CD4-positive, alpha-beta T cell (primary cell): ENCODE data around the gene HSD17B12. TPM values are rescaled to one million over a fixed set of nuclear protein-coding genes. Genes with fewer than 3 reads are reported as not detected.

Experiments used
- ATAC-seq: fragments of 200-7000 bp; cut with Tn5 transposase; one replicate; pipeline ENCODE4 v1.10.0; 2022; ENCODE audit warnings: mild to moderate bottlenecking; ENCODE audit not compliant: poor library complexity
- CTCF ChIA-PET: fragments of 350-600 bp; sonication (Branson Sonifier 250); formaldehyde crosslinking; loops from one replicate; lab custom pipeline; 2021; ENCODE audit warnings: antibody characterized with exemption, inconsistent platforms; lab: Charles Lee
- POLR2A ChIA-PET: fragments of 350-600 bp; sonication (Branson Sonifier 250); formaldehyde crosslinking; loops from one replicate; lab custom pipeline; 2021; ENCODE audit warnings: antibody characterized with exemption, inconsistent platforms; lab: Charles Lee
- DNase-seq, 14 experiments: peaks; one replicate each; pipeline ENCODE4 v3.0.0-alpha.2; 2013 to 2020; ENCODE audit warnings: mixed read lengths in 2 of 14
- H3K27ac ChIP-seq, 2 donors: one replicate each; pipeline versions ENCODE4 v1.5.1 to v1.7.0; 2013; ENCODE audit warnings: low read length in 2 of 2, low read depth in 1 of 2, mild to moderate bottlenecking in 1 of 2
- H3K27me3 ChIP-seq, 2 experiments: 1 replicate in 1 of 2; 2 replicates in 1 of 2; pipeline versions ENCODE4 v1.6.1 to v1.7.0; 2013; ENCODE audit warnings: low read length in 2 of 2, control low read depth in 1 of 2, mild to moderate bottlenecking in 1 of 2, moderate library complexity in 1 of 2; ENCODE audit not compliant: insufficient read depth in 2 of 2, control insufficient read depth in 1 of 2
- H3K36me3 ChIP-seq: one replicate; pipeline ENCODE4 v1.6.1; 2013; ENCODE audit warnings: low read length, control low read depth; ENCODE audit not compliant: insufficient read depth
- H3K4me1 ChIP-seq: one replicate; pipeline ENCODE4 v1.6.1; 2013; ENCODE audit warnings: low read length, control low read depth; ENCODE audit not compliant: insufficient read depth
- H3K4me3 ChIP-seq: one replicate; pipeline ENCODE4 v1.5.1; 2013; ENCODE audit warnings: mild to moderate bottlenecking, low read length, moderate library complexity
- H3K9me3 ChIP-seq, 2 experiments: 1 replicate in 1 of 2; 2 replicates in 1 of 2; pipeline versions ENCODE4 v1.6.1 to v1.7.0; 2013; ENCODE audit warnings: low read length in 2 of 2, mild to moderate bottlenecking in 2 of 2, control low read depth in 1 of 2, moderate library complexity in 1 of 2; ENCODE audit not compliant: control insufficient read depth in 1 of 2, insufficient read depth in 1 of 2
- H3K27ac Mint-ChIP-seq: one replicate; pipeline ENCODE4 v1.8.0; 2020; ENCODE audit warnings: mixed read lengths
- H3K27me3 Mint-ChIP-seq: one replicate; pipeline ENCODE4 v1.8.0; 2021; ENCODE audit warnings: mixed read lengths
- H3K36me3 Mint-ChIP-seq: one replicate; pipeline ENCODE4 v1.8.0; 2021; ENCODE audit warnings: low read depth, mixed read lengths
- H3K4me1 Mint-ChIP-seq: one replicate; pipeline ENCODE4 v1.8.0; 2021; ENCODE audit warnings: low read depth, mixed read lengths
- H3K4me3 Mint-ChIP-seq: one replicate; pipeline ENCODE4 v1.8.0; 2020; ENCODE audit warnings: mild to moderate bottlenecking, mixed read lengths
- H3K9me3 Mint-ChIP-seq: one replicate; pipeline ENCODE4 v1.8.0; 2020; ENCODE audit warnings: mixed read lengths
- CTCF ChIP-seq: fragments of 200-600 bp; IDR thresholded peaks from one replicate; pipeline ENCODE4 v1.8.0; 2022; ENCODE audit warnings: antibody characterized with exemption, mild to moderate bottlenecking
- intact Hi-C, 2 experiments: fragments of 100-400 bp; cut with DNase I in 1 of 2; cut with micrococcal nuclease in 1 of 2; formaldehyde crosslinking; loops; one replicate each; pipeline versions ENCODE4 v1.15.1 to v1.9.0; 2023 to 2025; cut with DNase I, micrococcal nuclease
- total RNA-seq, 174 experiments: library from RNA in 2 of 174; stranded (reverse) in 2 of 174; gene quantifications; one replicate each; pipeline ENCODE4 v1.2.3 and lab custom pipeline; 2021 to 2026

Gene HSD17B12
- total RNA-seq, 2 experiments from 2014 or later, result 16.1 to 16.3 TPM

- no peak overlapping the region for H3K27ac ChIP-seq
- peaks cover 24% of the 10 kb centered on the region for H3K4me1 Mint-ChIP-seq
- ATAC-seq (no peak), DNase-seq (no peak)
- no peaks in the 10 kb centered on the region for H3K27me3 Mint-ChIP-seq
- H3K4me1 ChIP-seq, result no peaks in the 10 kb centered on the region
- no peak overlapping the region for H3K27ac Mint-ChIP-seq
- POLR2A ChIA-PET, result no interaction called here
- H3K36me3 ChIP-seq, result no peaks in the 10 kb centered on the region
- H3K9me3 ChIP-seq, result no peaks in the 10 kb centered on the region
- intact Hi-C loops, result no loop called here
- CTCF ChIA-PET, result no interaction called here
- H3K4me3 Mint-ChIP-seq, result no peak overlapping the region
- TF ChIP-seq CTCF, result no peak
- no peak overlapping the region for H3K4me3 ChIP-seq
- H3K9me3 Mint-ChIP-seq, result no peaks in the 10 kb centered on the region
- H3K27me3 ChIP-seq, result no peaks in the 10 kb centered on the region
- H3K36me3 Mint-ChIP-seq, result peaks cover 19% of the 10 kb centered on the region
These were observed 12.5 kb downstream of the HSD17B12 start for GRCh38 chr11:43693069-43693468.

GRCh38 chr11:43693731-43694130 lies 13.2 kb downstream of the HSD17B12 start:
- no peaks in the 10 kb centered on the region for H3K4me1 ChIP-seq
- intact Hi-C loops, result no loop called here
- H3K9me3 ChIP-seq, result no peaks in the 10 kb centered on the region
- no peaks in the 10 kb centered on the region for H3K9me3 Mint-ChIP-seq
- no peak for TF ChIP-seq CTCF
- DNase-seq (no peak), ATAC-seq (no peak)
- ChIA-PET CTCF (no interaction called here), POLR2A (no interaction called here)
- H3K4me1 Mint-ChIP-seq, result peaks cover 20% of the 10 kb centered on the region
- H3K27me3 ChIP-seq, result no peaks in the 10 kb centered on the region
- peaks cover 19% of the 10 kb centered on the region for H3K36me3 Mint-ChIP-seq
- H3K4me3 ChIP-seq, result no peak overlapping the region
- H3K27me3 Mint-ChIP-seq, result no peaks in the 10 kb centered on the region
- no peak overlapping the region for H3K27ac Mint-ChIP-seq
- H3K36me3 ChIP-seq, result no peaks in the 10 kb centered on the region
- H3K27ac ChIP-seq, result no peak overlapping the region
- no peak overlapping the region for H3K4me3 Mint-ChIP-seq

GRCh38 chr11:43694477-43694876 lies 13.9 kb downstream of the HSD17B12 start:
- intact Hi-C loops, result no loop called here
- Mint-ChIP-seq H3K4me3 (no peak overlapping the region), H3K36me3 (peaks cover 20% of the 10 kb centered on the region), H3K27ac (no peak overlapping the region), H3K27me3 (no peaks in the 10 kb centered on the region), H3K4me1 (peaks cover 20% of the 10 kb centered on the region), H3K9me3 (no peaks in the 10 kb centered on the region)
- Histone ChIP-seq H3K9me3 (no peaks in the 10 kb centered on the region), H3K4me1 (no peaks in the 10 kb centered on the region), H3K4me3 (no peak overlapping the region), H3K36me3 (no peaks in the 10 kb centered on the region), H3K27ac (no peak overlapping the region), H3K27me3 (no peaks in the 10 kb centered on the region)
- ChIA-PET POLR2A (no interaction called here), CTCF (no interaction called here)
- DNase-seq (no peak), ATAC-seq (no peak)
- no peak for TF ChIP-seq CTCF
